ENCODE measurements around the gene CPNE4. TPM values are rescaled to one million over a fixed set of nuclear protein-coding genes. Genes with fewer than 3 reads are reported as not detected.

Gene CPNE4
- total RNA-seq, 4 donors from 2014 or later: not detected

GRCh38 chr3:131831608-131832007 lies 203.2 kb downstream of the CPNE4 start:
- ATAC-seq: no peak
- no peaks in the 10 kb centered on the region for H3K4me1 ChIP-seq
- no peak overlapping the region for H3K4me3 ChIP-seq
- in situ Hi-C loops (cut with MboI; ENCODE audit: low sequenced_read_pairs in 4 of 4): no loop called here
- no peaks in the 10 kb centered on the region for H3K9me3 ChIP-seq
- H3K27me3 ChIP-seq: no peaks in the 10 kb centered on the region
- H3K36me3 ChIP-seq: no peaks in the 10 kb centered on the region
- TF ChIP-seq POLR2A (IDR thresholded peaks at IDR 0.05) (no peak), CTCF (IDR thresholded peaks at IDR 0.05 in 4 of 5, conservative IDR thresholded peaks at IDR 0.05 in 1 of 5) (no peak)
- no peak for DNase-seq
- no peak overlapping the region for H3K27ac ChIP-seq
- intact Hi-C loops (cut with DNase I; ENCODE audit: low total_unique reads): no loop called here

GRCh38 chr3:131821191-131821762 lies 213.5 kb downstream of the CPNE4 start:
- intact Hi-C loops (cut with DNase I; ENCODE audit: low total_unique reads) (no loop called here), in situ Hi-C loops (cut with MboI; ENCODE audit: low sequenced_read_pairs in 4 of 4) (no loop called here)
- no peak for TF ChIP-seq POLR2A (IDR thresholded peaks at IDR 0.05)
- TF ChIP-seq CTCF (IDR thresholded peaks at IDR 0.05 in 4 of 5, conservative IDR thresholded peaks at IDR 0.05 in 1 of 5): no peak
- no peaks in the 10 kb centered on the region for H3K9me3 ChIP-seq
- H3K4me1 ChIP-seq: peaks cover 8 to 11% of the 10 kb centered on the region in 2 donors
- H3K36me3 ChIP-seq: no peaks in the 10 kb centered on the region
- H3K27me3 ChIP-seq: peaks cover 0 to 2% (median 0%) of the 10 kb centered on the region in 3 donors
- no peak overlapping the region for H3K4me3 ChIP-seq
- no peak for ATAC-seq
- no peak for DNase-seq
- H3K27ac ChIP-seq: no peak overlapping the region

- ATAC-seq (no peak), DNase-seq (no peak)
- no peak overlapping the region for H3K27ac ChIP-seq
- H3K4me3 ChIP-seq: no peak overlapping the region
- peaks cover 8 to 11% of the 10 kb centered on the region in 2 donors for H3K4me1 ChIP-seq
- no peak for TF ChIP-seq CTCF (IDR thresholded peaks at IDR 0.05 in 4 of 5, conservative IDR thresholded peaks at IDR 0.05 in 1 of 5)
- H3K9me3 ChIP-seq: no peaks in the 10 kb centered on the region
- in situ Hi-C loops (cut with MboI; ENCODE audit: low sequenced_read_pairs in 4 of 4): no loop called here
- no peaks in the 10 kb centered on the region for H3K36me3 ChIP-seq
- peaks cover 0 to 2% (median 0%) of the 10 kb centered on the region in 3 donors for H3K27me3 ChIP-seq
- intact Hi-C loops (cut with DNase I; ENCODE audit: low total_unique reads): no loop called here
Measured at GRCh38 chr3:131819381-131820055, 215.3 kb downstream of the CPNE4 start.

GRCh38 chr3:131812433-131812832 lies 222.4 kb downstream of the CPNE4 start:
- Histone ChIP-seq H3K4me3 (no peak overlapping the region), H3K36me3 (no peaks in the 10 kb centered on the region), H3K27ac (no peak overlapping the region), H3K27me3 (no peaks in the 10 kb centered on the region), H3K9me3 (no peaks in the 10 kb centered on the region), H3K4me1 (no peaks in the 10 kb centered on the region)
- intact Hi-C loops (cut with DNase I; ENCODE audit: low total_unique reads) (no loop called here), in situ Hi-C loops (cut with MboI; ENCODE audit: low sequenced_read_pairs in 4 of 4) (no loop called here)
- DNase-seq (no peak), ATAC-seq (no peak)
- TF ChIP-seq POLR2A (IDR thresholded peaks at IDR 0.05) (no peak), CTCF (IDR thresholded peaks at IDR 0.05 in 4 of 5, conservative IDR thresholded peaks at IDR 0.05 in 1 of 5) (no peak)
